Effector CD8-positive, alpha-beta T cell (primary cell): Measurements from ENCODE around the gene DDAH1.
"Not testable (repeated sequence)": the region's sequence is repeated elsewhere in the genome, so short reads cannot be mapped to it uniquely, and the experiment has no call there.

ENCODE experiments used
- DNase-seq: peaks from one replicate; lab custom pipeline; 2025; lab: John Stamatoyannopoulos, UW

DDAH1 gene

GRCh38 chr1:85470130-85470529 is 5.2 kb upstream of the DDAH1 start:
- DNase-seq: not testable (repeated sequence)

GRCh38 chr1:85467929-85468540 is 3.1 kb upstream of the DDAH1 start:
- no peak for DNase-seq

DNA sequence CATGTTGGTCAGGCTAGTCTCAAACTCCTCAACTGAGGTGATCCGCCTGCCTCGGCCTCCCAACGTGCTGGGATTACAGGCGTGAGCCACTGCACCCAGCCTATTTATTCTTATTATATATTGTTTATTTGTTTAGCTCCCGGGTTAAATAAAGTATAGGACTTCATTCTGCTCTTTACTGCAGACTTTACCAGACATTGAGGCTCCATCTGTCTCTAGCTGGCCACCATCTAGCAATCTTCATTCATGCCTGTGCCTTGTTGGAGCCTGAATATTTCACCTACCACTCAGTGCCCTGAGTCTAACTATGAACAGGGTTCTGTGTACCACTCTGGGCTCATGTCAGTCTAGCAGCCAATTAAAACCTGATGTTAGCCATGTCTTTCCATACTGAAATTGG is 2.1 kb upstream of the DDAH1 start:
- no peak for DNase-seq

GRCh38 chr1:85465786-85466134 is 801 bp upstream of the DDAH1 start:
- no peak for DNase-seq

DNA sequence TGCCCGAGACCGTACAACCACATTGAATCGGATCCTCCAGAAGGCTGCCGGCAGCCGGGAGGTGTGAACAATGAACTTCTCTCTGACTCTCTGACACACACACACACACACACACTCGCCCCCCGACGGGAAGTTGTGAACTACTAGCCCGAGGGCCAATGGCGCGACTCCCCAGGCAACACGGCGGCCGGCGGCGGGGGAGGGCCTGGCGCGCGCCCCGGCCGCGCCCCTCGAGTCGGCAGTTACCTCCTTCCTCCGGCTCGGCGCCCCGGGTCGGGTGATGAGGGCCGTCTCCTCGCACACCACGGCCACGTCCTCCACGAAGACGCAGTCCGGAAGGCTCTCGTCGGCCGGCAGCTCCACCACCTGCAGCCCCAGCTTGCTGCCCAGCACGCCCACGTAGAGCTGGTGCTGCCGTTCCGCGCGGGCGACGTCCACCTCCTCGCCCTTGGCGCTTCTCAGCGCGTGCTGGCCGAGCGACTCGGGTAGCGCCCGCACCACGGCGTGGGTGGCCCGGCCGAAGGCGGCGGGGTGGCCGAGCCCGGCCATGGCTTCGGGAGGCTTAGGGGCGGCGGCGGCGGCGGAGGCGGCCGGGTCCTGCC is 361 bp downstream of the DDAH1 start:
- DNase-seq: no peak

GRCh38 chr1:85463731-85464496 is 1.0 kb downstream of the DDAH1 start:
- no peak for DNase-seq

DNA sequence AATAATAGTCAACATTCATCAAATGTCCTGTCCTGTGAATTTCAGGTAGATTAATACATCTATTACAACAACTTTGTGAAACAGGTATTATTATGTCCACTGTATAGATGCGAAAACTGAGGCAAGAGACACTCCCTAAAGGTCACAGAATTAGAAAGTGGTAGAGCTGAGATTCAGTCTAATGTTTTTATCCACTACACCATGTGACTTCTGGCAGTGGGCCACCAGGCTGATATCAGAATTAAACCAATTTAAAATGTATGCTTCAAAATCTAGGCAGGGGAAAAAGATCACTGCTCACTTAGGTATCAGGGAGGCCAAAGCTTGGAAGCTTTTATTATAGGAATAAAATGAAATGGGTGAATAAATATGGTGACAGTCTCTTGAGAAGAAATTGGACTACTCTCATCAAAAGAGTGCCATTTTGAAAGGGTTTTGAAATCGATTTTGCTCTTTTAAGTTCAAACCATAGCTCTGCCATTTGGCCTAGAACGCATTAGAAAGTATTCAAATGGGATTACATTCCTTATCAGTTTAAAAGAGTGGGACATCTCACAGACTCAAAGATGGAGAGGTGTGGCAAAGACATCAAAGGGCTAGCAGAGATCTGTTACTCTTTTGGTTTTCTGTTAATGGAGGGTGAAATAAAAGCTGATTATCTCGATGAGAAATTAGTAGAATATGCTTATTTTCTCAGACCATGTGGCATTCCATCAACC is 1.9 kb downstream of the DDAH1 start:
- no peak for DNase-seq

DNA sequence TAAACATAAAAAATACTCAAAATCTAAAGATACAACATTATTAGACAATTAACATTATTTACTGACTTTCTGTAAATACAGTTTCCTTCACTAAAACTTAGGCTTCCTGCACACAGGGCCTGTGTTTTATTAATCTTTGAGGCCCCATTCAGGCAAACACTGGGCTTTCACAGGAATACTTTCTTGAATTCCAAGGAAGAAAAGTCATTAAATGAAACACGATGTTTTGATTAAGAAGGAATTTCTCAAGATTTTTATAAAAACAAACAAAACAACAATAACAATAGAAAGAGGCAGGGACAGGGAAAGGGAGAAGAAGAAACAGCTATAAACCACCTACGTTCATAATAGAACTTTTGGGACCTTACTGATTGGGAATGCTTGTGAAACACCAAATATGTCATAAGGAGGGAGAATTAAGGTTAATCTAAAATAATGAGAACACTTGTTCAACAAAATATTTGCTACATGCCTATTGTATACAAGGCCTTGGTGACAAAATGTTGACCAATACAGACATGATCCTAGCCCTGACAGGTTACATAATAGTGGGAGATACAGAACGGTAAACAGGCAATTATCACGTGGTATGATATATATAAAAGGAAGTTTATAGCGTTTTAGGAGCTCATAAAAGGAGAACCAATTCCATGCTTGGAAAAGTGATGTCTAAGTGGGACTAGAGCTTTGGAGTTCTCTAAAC is 3.6 kb downstream of the DDAH1 start:
- no peak for DNase-seq

- DNase-seq: no peak
Observed at GRCh38 chr1:85460555-85461088, 4.3 kb downstream of the DDAH1 start.

- DNase-seq: no peak
Observed at GRCh38 chr1:85459290-85459689, 5.7 kb downstream of the DDAH1 start.

- no peak for DNase-seq
Observed at GRCh38 chr1:85454214-85454613, 10.7 kb downstream of the DDAH1 start.

- no peak for DNase-seq
Observed at GRCh38 chr1:85453640-85454194, 11.2 kb downstream of the DDAH1 start.

DNA sequence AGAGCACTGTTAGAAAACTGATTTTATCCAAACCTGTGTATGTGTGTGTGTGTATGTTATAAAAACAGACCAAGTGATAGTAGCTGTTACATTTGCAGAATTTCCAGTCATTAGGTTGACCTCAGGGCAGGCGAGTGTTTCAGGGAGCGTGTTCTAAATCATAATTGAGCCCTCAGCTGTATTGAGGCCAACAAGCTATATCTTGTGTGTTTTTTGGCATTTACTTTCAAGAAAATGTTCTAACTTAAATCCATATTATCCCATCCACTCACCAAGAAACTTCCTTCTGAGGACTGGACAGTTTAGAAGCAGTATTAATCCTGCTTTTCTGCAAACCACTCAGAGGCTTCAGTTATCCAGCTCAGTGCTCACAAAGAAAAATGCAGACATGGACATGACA is 12.0 kb downstream of the DDAH1 start:
- DNase-seq: no peak

DNA sequence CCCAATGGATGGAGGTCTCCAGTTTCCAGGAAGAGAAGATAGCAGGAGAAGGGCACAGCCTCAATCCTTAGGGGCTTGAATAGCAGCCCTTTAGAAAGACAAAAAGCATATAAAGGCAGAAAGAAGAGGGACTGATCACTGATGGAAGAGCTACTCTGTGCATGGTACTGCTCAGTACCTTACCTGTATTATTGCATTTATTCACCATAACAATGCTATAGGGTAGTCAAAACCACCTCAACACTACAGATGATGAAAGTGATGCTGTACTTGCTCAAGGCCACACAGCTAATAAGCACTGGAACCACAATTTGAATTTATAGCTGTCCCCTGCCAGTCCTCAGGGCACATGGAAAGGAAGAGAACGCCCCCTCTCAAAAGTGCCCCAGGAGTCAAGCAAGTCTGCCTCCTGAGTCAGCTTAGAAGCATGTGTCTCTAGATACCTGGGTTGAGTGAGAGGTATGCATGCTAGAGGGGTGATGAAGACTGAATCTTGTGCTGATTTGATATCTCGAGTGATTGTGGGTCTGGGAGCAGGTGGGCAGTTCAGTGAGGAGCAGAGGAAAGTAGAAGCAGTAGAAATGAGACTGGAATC is 13.6 kb downstream of the DDAH1 start:
- no peak for DNase-seq

DNA sequence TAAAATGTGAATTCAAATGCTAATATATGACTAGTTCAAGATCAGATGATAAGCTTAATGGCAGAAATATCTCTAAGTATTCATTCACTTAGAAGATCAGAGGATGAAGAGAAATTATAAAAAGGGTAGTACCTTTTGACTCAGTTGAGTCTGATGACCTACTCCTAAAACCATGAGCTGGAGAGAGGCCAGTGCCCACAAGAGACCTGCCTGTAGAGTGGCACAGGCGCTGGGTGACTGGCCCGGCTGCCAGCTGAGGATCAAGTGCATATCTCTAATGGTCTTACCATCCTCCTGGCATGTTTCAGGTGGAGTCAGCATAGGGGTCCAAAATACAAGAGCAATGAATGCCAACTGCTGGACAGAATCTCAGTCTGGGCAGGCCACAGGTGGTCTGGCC is 14.1 kb downstream of the DDAH1 start:
- no peak for DNase-seq

DNA sequence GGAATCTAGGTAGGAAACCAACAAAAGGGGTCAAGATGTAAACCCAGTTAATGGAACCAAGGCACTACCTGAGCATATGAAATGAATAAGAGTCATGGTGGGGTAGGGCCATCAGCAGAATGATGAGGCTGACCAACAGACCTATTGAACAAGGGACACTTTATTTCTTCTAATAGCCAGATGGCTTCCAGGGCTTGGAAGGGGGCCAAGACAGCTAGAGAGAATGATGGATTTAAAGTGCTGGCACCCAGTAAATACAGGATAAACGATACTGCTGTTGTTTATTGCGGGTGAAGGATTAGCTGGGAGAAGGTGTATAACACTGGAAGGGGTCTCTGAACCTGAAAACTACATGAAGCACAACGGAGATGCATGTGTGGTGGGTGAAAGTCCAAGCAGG is 15.6 kb downstream of the DDAH1 start:
- DNase-seq: no peak

GRCh38 chr1:85448358-85448757 is 16.6 kb downstream of the DDAH1 start:
- DNase-seq: no peak

DNA sequence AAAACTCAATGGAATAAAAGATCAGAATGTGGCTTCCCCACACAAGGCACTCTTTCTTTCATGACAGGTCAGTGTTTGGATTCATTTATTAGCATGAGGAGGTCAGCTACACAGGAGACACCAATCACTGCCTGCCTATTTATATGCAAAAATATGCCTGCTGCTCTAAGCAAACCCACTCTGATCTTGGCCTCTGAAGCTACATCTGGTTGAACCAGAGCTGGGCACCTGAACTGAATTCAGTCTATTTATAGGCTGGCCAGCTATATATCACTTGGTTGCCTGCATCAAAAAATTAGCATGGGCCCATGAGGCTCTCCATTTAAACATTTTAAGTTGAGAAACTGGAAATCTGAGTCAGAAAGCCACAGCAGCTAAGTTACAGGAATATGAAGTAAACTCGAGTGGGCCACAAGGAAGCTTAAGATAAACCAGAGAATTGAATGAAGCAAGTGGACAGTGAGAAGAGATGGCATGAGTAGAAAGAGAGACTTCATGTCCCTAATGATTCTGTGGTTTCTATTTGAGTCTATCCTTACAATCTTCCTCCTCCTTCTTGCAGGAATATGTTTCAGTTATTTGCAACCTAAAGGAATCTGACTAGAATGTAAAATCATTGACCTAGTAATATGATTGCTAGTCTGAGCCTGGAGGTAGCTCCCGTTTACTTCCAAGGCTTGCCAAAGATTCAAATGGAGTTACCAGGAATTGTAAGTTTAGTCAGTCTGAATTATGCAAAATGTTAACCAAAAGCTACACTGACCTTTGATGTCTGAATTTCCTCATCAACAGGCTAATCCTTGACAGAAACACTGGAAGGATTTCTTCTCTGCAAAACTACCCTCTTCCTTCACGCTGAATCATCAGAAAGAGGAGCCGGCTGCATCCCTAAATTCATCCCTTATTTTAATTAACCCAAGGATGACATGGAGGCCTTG is 17.7 kb downstream of the DDAH1 start:
- no peak for DNase-seq

- no peak for DNase-seq
Observed at GRCh38 chr1:85445906-85446305, 19.1 kb downstream of the DDAH1 start.

GRCh38 chr1:85444381-85444780 is 20.6 kb downstream of the DDAH1 start:
- no peak for DNase-seq
